A549 (cell line): ENCODE measurements around the gene CHPT1.

Experiments
- EP300 ChIP-seq, 2 experiments: fragments of >200 bp; sonication (Bioruptor Twin); formaldehyde crosslinking; IDR thresholded peaks; 2 replicates in 1 of 2; 3 replicates in 1 of 2; pipeline ENCODE4 v1.6.1; 2016 to 2017
- JUN ChIP-seq, 2 experiments: fragments of >200 bp; sonication (Bioruptor Twin); formaldehyde crosslinking; IDR thresholded peaks; 2 replicates in 1 of 2; 3 replicates in 1 of 2; pipeline ENCODE4 v1.6.1; 2016 to 2017
- NR3C1 ChIP-seq: fragments of >200 bp; sonication (Bioruptor Twin); formaldehyde crosslinking; IDR thresholded peaks from 3 replicates; pipeline ENCODE4 v1.6.1; 2017
- TF ChIP-seq, protein P1 (sequence below): fragments of >200 bp; sonication (Bioruptor Twin); formaldehyde crosslinking; IDR thresholded peaks from 3 replicates; pipeline ENCODE4 v1.5.1; 2016

DNA sequence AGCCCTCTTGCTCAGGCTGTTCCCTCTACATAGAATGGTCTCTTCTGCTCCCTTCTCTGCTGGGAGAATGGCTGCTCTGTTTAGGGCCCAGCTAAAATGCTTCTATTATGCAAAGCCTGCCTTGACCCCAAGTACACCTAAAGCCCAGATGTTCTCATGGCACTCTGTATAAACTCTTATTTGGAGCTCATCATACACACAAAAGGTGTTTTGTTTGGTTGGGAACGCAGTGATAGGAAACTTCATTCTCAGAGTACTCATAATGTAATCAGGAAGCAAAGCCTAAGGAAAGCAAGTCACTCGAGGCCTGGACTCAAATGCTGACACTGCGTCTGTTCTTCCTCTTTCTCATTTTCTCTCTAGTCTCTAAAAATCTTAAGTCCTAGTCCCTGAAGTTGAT, 80.0 kb downstream of the CHPT1 start:
- no peak for TF ChIP-seq JUN (IDR thresholded peaks at IDR 0.05)
- no peak for TF ChIP-seq EP300 (IDR thresholded peaks at IDR 0.05)
- TF ChIP-seq, protein P1, sequence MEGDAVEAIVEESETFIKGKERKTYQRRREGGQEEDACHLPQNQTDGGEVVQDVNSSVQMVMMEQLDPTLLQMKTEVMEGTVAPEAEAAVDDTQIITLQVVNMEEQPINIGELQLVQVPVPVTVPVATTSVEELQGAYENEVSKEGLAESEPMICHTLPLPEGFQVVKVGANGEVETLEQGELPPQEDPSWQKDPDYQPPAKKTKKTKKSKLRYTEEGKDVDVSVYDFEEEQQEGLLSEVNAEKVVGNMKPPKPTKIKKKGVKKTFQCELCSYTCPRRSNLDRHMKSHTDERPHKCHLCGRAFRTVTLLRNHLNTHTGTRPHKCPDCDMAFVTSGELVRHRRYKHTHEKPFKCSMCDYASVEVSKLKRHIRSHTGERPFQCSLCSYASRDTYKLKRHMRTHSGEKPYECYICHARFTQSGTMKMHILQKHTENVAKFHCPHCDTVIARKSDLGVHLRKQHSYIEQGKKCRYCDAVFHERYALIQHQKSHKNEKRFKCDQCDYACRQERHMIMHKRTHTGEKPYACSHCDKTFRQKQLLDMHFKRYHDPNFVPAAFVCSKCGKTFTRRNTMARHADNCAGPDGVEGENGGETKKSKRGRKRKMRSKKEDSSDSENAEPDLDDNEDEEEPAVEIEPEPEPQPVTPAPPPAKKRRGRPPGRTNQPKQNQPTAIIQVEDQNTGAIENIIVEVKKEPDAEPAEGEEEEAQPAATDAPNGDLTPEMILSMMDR: no peak
- no peak for TF ChIP-seq NR3C1
